Activated CD4-positive, alpha-beta memory T cell treated with anti-CD3 and anti-CD28 coated beads for 36 hours (primary cell): Measurements from ENCODE around the gene PNRC1. TPM values are rescaled to one million over a fixed set of nuclear protein-coding genes. Genes with fewer than 3 reads are reported as not detected.
"Not testable (repeated sequence)": the region's sequence is repeated elsewhere in the genome, so short reads cannot be mapped to it uniquely, and the experiment has no call there.

Source experiments
- CTCF ChIA-PET: fragments of 350-600 bp; sonication (Branson Sonifier 250); formaldehyde crosslinking; loops from one replicate; lab custom pipeline; 2021; ENCODE audit warnings: antibody characterized with exemption, inconsistent platforms; lab: Charles Lee
- POLR2A ChIA-PET: fragments of 350-600 bp; sonication (Branson Sonifier 250); formaldehyde crosslinking; loops from one replicate; lab custom pipeline; 2021; ENCODE audit warnings: antibody characterized with exemption; lab: Charles Lee
- DNase-seq: peaks from one replicate; pipeline ENCODE4 v3.0.0-alpha.2; 2020
- H3K27ac Mint-ChIP-seq: one replicate; pipeline ENCODE4 v1.8.0; 2021; ENCODE audit warnings: mixed read lengths
- H3K27me3 Mint-ChIP-seq: one replicate; pipeline ENCODE4 v1.8.0; 2021; ENCODE audit warnings: mixed read lengths
- H3K36me3 Mint-ChIP-seq: one replicate; pipeline ENCODE4 v1.8.0; 2021; ENCODE audit warnings: mixed read lengths
- H3K4me1 Mint-ChIP-seq: one replicate; pipeline ENCODE4 v1.8.0; 2021; ENCODE audit warnings: low read depth, mixed read lengths
- H3K4me3 Mint-ChIP-seq: one replicate; pipeline ENCODE4 v1.8.0; 2021; ENCODE audit warnings: mild to moderate bottlenecking, mixed read lengths
- H3K9me3 Mint-ChIP-seq: one replicate; pipeline ENCODE4 v1.8.0; 2021; ENCODE audit warnings: mixed read lengths
- intact Hi-C: fragments of 100-400 bp; cut with micrococcal nuclease; formaldehyde crosslinking; loops from one replicate; pipeline ENCODE4 v1.15.1; 2023
- total RNA-seq, 2 experiments: library from RNA; stranded (reverse); gene quantifications; one replicate each; pipeline ENCODE4 v1.2.3, GENCODE V29; 2021

The PNRC1 gene
- total RNA-seq, 2 experiments from 2014 or later = 95.1 TPM

- Mint-ChIP-seq H3K4me1 (peaks cover 6% of the 10 kb centered on the region), H3K9me3 (no peaks in the 10 kb centered on the region), H3K27me3 (peaks cover 10% of the 10 kb centered on the region), H3K36me3 (no peaks in the 10 kb centered on the region), H3K27ac (no peak within 1 kb of the TSS), H3K4me3 (peak within 1 kb of the TSS; percentile 72)
- intact Hi-C loops = loop anchor here (2.0 kb wide), 2 partner anchors 19 to 37 kb away; partner anchors contain the start of gene PNRC1
- ChIA-PET CTCF (interaction anchor here (0.9 to 1.9 kb wide), 4 partner anchors 39 to 135 kb away, joined by 3 to 5 read pairs (median 4); no protein-coding TSS in a partner anchor), POLR2A (interaction anchor here (0.7 to 1.2 kb wide), 2 partner anchors 32 to 38 kb away, joined by 3 read pairs; no protein-coding TSS in a partner anchor)
- peak; percentile 33 for DNase-seq
Observed at GRCh38 chr6:89117211-89118108, 36.9 kb downstream of the PNRC1 start, which contains the start of gene SRSF12. Gene SRSF12, minus strand, starts transcription at chr6:89118071. Its CDS starts 184 bp downstream, at chr6:89117887.

- H3K4me1 Mint-ChIP-seq = peaks cover 6% of the 10 kb centered on the region
- H3K27ac Mint-ChIP-seq = no peak overlapping the region
- peak overlapping the region; percentile 14 for H3K4me3 Mint-ChIP-seq
- H3K27me3 Mint-ChIP-seq = peaks cover 10% of the 10 kb centered on the region
- no peaks in the 10 kb centered on the region for H3K9me3 Mint-ChIP-seq
- intact Hi-C loops = no loop called here
- H3K36me3 Mint-ChIP-seq = no peaks in the 10 kb centered on the region
- POLR2A ChIA-PET = no interaction called here
- CTCF ChIA-PET = interaction anchor here (1.2 kb wide), 1 partner anchor 136 kb away, joined by 3 read pairs; no protein-coding TSS in a partner anchor
- no peak for DNase-seq
Observed at GRCh38 chr6:89118931-89119330, 38.4 kb downstream of the PNRC1 start.

- H3K9me3 Mint-ChIP-seq = no peaks in the 10 kb centered on the region
- ChIA-PET POLR2A (no interaction called here), CTCF (no interaction called here)
- H3K27me3 Mint-ChIP-seq = peaks cover 10% of the 10 kb centered on the region
- intact Hi-C loops = loop anchor here (5.0 kb wide), 1 partner anchor 138 kb away; no protein-coding TSS in a partner anchor
- H3K36me3 Mint-ChIP-seq = no peaks in the 10 kb centered on the region
- DNase-seq = no peak
- peaks cover 6% of the 10 kb centered on the region for H3K4me1 Mint-ChIP-seq
- H3K4me3 Mint-ChIP-seq = no peak overlapping the region
- H3K27ac Mint-ChIP-seq = no peak overlapping the region
Observed at GRCh38 chr6:89120371-89120770, 39.8 kb downstream of the PNRC1 start.

- ChIA-PET POLR2A (no interaction called here), CTCF (interaction anchor here (0.9 to 1.1 kb wide), 4 partner anchors 122 to 516 kb away, joined by 3 to 5 read pairs (median 4); partner anchors contain the start of gene LYRM2)
- H3K27me3 Mint-ChIP-seq = peaks cover 5% of the 10 kb centered on the region
- H3K9me3 Mint-ChIP-seq = no peaks in the 10 kb centered on the region
- no peak for DNase-seq
- intact Hi-C loops = loop anchor here (1.0 to 5.0 kb wide), 2 partner anchors 120 to 140 kb away; no protein-coding TSS in a partner anchor
- peaks cover 3% of the 10 kb centered on the region for H3K4me1 Mint-ChIP-seq
- no peak overlapping the region for H3K27ac Mint-ChIP-seq
- no peaks in the 10 kb centered on the region for H3K36me3 Mint-ChIP-seq
- H3K4me3 Mint-ChIP-seq = no peak overlapping the region
Observed at GRCh38 chr6:89121934-89122333, 41.4 kb downstream of the PNRC1 start.

- POLR2A ChIA-PET = no interaction called here
- CTCF ChIA-PET = interaction anchor here (0.9 to 1.1 kb wide), 4 partner anchors 139 to 516 kb away, joined by 3 to 4 read pairs (median 3); partner anchors contain the start of gene LYRM2
- Mint-ChIP-seq H3K36me3 (no peaks in the 10 kb centered on the region), H3K4me1 (no peaks in the 10 kb centered on the region), H3K9me3 (no peaks in the 10 kb centered on the region), H3K4me3 (no peak overlapping the region), H3K27ac (no peak overlapping the region), H3K27me3 (peaks cover 2% of the 10 kb centered on the region)
- intact Hi-C loops = loop anchor here (1.0 to 5.0 kb wide), 2 partner anchors 120 to 140 kb away; no protein-coding TSS in a partner anchor
- DNase-seq = no peak
Observed at GRCh38 chr6:89122625-89123024, 42.1 kb downstream of the PNRC1 start.

- DNase-seq, H3K27me3 Mint-ChIP-seq, H3K9me3 Mint-ChIP-seq, intact Hi-C loops, H3K4me3 Mint-ChIP-seq, H3K4me1 Mint-ChIP-seq, H3K36me3 Mint-ChIP-seq, POLR2A ChIA-PET, H3K27ac Mint-ChIP-seq: not testable (repeated sequence)
- CTCF ChIA-PET = interaction anchor here (0.6 kb wide), 1 partner anchor 113 kb away, joined by 3 read pairs; no protein-coding TSS in a partner anchor
Observed at GRCh38 chr6:89128256-89128671, 47.7 kb downstream of the PNRC1 start.

- H3K4me1 Mint-ChIP-seq = no peaks in the 10 kb centered on the region
- no peaks in the 10 kb centered on the region for H3K27me3 Mint-ChIP-seq
- intact Hi-C loops = no loop called here
- H3K27ac Mint-ChIP-seq = no peak overlapping the region
- no peak overlapping the region for H3K4me3 Mint-ChIP-seq
- ChIA-PET CTCF (no interaction called here), POLR2A (no interaction called here)
- H3K36me3 Mint-ChIP-seq = peaks cover 2% of the 10 kb centered on the region
- peaks cover 8% of the 10 kb centered on the region for H3K9me3 Mint-ChIP-seq
- no peak for DNase-seq
Observed at GRCh38 chr6:89131599-89131998, 51.0 kb downstream of the PNRC1 start.

GRCh38 chr6:89132057-89132456 lies 51.5 kb downstream of the PNRC1 start:
- ChIA-PET POLR2A (no interaction called here), CTCF (no interaction called here)
- Mint-ChIP-seq H3K4me1 (no peaks in the 10 kb centered on the region), H3K4me3 (no peak overlapping the region), H3K36me3 (peaks cover 2% of the 10 kb centered on the region), H3K27ac (no peak overlapping the region), H3K9me3 (peaks cover 8% of the 10 kb centered on the region), H3K27me3 (no peaks in the 10 kb centered on the region)
- no peak for DNase-seq
- intact Hi-C loops = no loop called here

- ChIA-PET CTCF (no interaction called here), POLR2A (no interaction called here)
- Mint-ChIP-seq H3K27ac (no peak overlapping the region), H3K4me3 (no peak overlapping the region), H3K27me3 (no peaks in the 10 kb centered on the region), H3K9me3 (no peaks in the 10 kb centered on the region), H3K36me3 (no peaks in the 10 kb centered on the region), H3K4me1 (no peaks in the 10 kb centered on the region)
- no peak for DNase-seq
- intact Hi-C loops = no loop called here
Observed at GRCh38 chr6:89133981-89134380, 53.4 kb downstream of the PNRC1 start.

GRCh38 chr6:89134723-89135122 lies 54.2 kb downstream of the PNRC1 start:
- Mint-ChIP-seq H3K36me3 (no peaks in the 10 kb centered on the region), H3K9me3 (no peaks in the 10 kb centered on the region), H3K4me3 (no peak overlapping the region), H3K27me3 (no peaks in the 10 kb centered on the region), H3K4me1 (no peaks in the 10 kb centered on the region), H3K27ac (no peak overlapping the region)
- DNase-seq = no peak
- POLR2A ChIA-PET = no interaction called here
- CTCF ChIA-PET = no interaction called here
- intact Hi-C loops = no loop called here
